Loucy (cell line): Measurements from ENCODE around the gene AJM1.

ENCODE experiments used
- H2AFZ ChIP-seq: fragments of 200-600 bp; sonication (generic); 2 replicates; pipeline ENCODE4 v1.6.0; 2016; ENCODE audit warnings: antibody characterized with exemption, mild to moderate bottlenecking, low read length, moderate library complexity
- H3F3A ChIP-seq: fragments of 200-600 bp; 2 replicates; pipeline ENCODE4 v1.6.0; 2016; ENCODE audit warnings: antibody characterized with exemption, low read depth, mild to moderate bottlenecking
- H3K27me3 ChIP-seq: fragments of 200-600 bp; sonication (generic); 2 replicates; pipeline ENCODE4 v1.6.1; 2014; ENCODE audit warnings: low read length, mild to moderate bottlenecking; ENCODE audit not compliant: insufficient read depth, poor library complexity, severe bottlenecking
- H3K36me3 ChIP-seq: fragments of 200-600 bp; sonication (generic); 2 replicates; pipeline ENCODE4 v1.6.1; 2016; ENCODE audit warnings: low read length; ENCODE audit not compliant: insufficient read depth
- H3K4me1 ChIP-seq: fragments of 200-600 bp; sonication (generic); 2 replicates; pipeline ENCODE4 v1.5.1; 2014; ENCODE audit warnings: low read length, mild to moderate bottlenecking; ENCODE audit not compliant: insufficient read depth, poor library complexity, severe bottlenecking
- H3K4me2 ChIP-seq: fragments of 200-600 bp; sonication (generic); 2 replicates; pipeline ENCODE4 v1.6.0; 2014; ENCODE audit warnings: antibody characterized with exemption, low read length, low read depth, mild to moderate bottlenecking; ENCODE audit not compliant: poor library complexity, severe bottlenecking
- H3K4me3 ChIP-seq: fragments of 200-600 bp; sonication (generic); 2 replicates; pipeline ENCODE4 v1.5.1; 2014; ENCODE audit warnings: low read length, mild to moderate bottlenecking, mixed read lengths; ENCODE audit not compliant: poor library complexity, severe bottlenecking
- H3K79me2 ChIP-seq: fragments of 200-600 bp; sonication (generic); 2 replicates; pipeline ENCODE4 v1.6.1; 2014; ENCODE audit warnings: low read length; ENCODE audit not compliant: insufficient read depth
- H3K9ac ChIP-seq: fragments of 200-600 bp; sonication (generic); 2 replicates; pipeline ENCODE4 v1.6.0; 2014; ENCODE audit warnings: mild to moderate bottlenecking, low read depth, low read length, moderate library complexity; ENCODE audit not compliant: poor library complexity, severe bottlenecking
- H3K9me2 ChIP-seq: fragments of 200-600 bp; sonication (generic); replicated peaks from 2 replicates; pipeline ENCODE4 v1.6.1; 2016; ENCODE audit warnings: low read depth, low read length, mixed read lengths
- H3K9me3 ChIP-seq: fragments of 200-600 bp; sonication (generic); 2 replicates; pipeline ENCODE4 v1.6.1; 2014; ENCODE audit warnings: mild to moderate bottlenecking, antibody characterized with exemption, low read length, low read depth; ENCODE audit not compliant: insufficient read depth
- H4K20me1 ChIP-seq: fragments of 200-600 bp; sonication (generic); 2 replicates; pipeline ENCODE4 v1.6.0; 2014; ENCODE audit warnings: antibody characterized with exemption, low read length, mild to moderate bottlenecking; ENCODE audit not compliant: insufficient read depth, poor library complexity, severe bottlenecking
- EZH2phosphoT487 ChIP-seq: fragments of 200-600 bp; IDR thresholded peaks from 2 replicates; pipeline ENCODE4 v1.6.1; 2018; ENCODE audit warnings: antibody characterized with exemption, mild to moderate bottlenecking, moderate library complexity, borderline replicate concordance
- TF ChIP-seq, protein P1 (sequence below): fragments of 200-600 bp; sonication (generic); conservative IDR thresholded peaks from 2 replicates; pipeline ENCODE4 v1.5.1; 2014; ENCODE audit warnings: mild to moderate bottlenecking, antibody characterized with exemption, low read length

Gene AJM1

DNA sequence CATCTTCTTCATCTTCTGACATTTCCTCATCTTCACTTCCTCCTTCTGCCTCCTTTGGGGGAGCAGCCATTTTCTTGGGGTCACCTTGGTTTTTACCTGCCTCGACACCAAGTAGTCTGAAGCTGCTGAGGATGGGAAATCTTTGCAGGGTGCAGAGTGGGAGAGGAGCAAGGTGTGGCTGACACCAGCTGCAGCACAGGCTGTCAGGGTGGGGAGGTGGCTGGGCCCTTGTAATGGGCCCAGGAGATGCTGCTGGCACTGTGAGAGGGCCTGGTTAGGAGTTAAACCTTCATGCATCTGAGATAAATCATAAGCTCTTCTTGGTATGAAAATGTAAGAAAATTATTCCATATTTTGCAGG is 26.9 kb upstream of the AJM1 start:
- Histone ChIP-seq H3K9me3 (no peaks in the 10 kb centered on the region), H4K20me1 (peaks cover 12% of the 10 kb centered on the region), H3K4me2 (no peak overlapping the region), H3K4me1 (peaks cover 23% of the 10 kb centered on the region), H3K9ac (no peak overlapping the region), H3K4me3 (no peak overlapping the region), H3K79me2 (peaks cover 40% of the 10 kb centered on the region), H2AFZ (no peak overlapping the region), H3K27me3 (no peaks in the 10 kb centered on the region), H3K36me3 (no peaks in the 10 kb centered on the region), H3F3A (no peaks in the 10 kb centered on the region), H3K9me2 (no peaks in the 10 kb centered on the region)
- TF ChIP-seq, protein P1, sequence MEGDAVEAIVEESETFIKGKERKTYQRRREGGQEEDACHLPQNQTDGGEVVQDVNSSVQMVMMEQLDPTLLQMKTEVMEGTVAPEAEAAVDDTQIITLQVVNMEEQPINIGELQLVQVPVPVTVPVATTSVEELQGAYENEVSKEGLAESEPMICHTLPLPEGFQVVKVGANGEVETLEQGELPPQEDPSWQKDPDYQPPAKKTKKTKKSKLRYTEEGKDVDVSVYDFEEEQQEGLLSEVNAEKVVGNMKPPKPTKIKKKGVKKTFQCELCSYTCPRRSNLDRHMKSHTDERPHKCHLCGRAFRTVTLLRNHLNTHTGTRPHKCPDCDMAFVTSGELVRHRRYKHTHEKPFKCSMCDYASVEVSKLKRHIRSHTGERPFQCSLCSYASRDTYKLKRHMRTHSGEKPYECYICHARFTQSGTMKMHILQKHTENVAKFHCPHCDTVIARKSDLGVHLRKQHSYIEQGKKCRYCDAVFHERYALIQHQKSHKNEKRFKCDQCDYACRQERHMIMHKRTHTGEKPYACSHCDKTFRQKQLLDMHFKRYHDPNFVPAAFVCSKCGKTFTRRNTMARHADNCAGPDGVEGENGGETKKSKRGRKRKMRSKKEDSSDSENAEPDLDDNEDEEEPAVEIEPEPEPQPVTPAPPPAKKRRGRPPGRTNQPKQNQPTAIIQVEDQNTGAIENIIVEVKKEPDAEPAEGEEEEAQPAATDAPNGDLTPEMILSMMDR = no peak
- no peak for TF ChIP-seq EZH2phosphoT487

DNA sequence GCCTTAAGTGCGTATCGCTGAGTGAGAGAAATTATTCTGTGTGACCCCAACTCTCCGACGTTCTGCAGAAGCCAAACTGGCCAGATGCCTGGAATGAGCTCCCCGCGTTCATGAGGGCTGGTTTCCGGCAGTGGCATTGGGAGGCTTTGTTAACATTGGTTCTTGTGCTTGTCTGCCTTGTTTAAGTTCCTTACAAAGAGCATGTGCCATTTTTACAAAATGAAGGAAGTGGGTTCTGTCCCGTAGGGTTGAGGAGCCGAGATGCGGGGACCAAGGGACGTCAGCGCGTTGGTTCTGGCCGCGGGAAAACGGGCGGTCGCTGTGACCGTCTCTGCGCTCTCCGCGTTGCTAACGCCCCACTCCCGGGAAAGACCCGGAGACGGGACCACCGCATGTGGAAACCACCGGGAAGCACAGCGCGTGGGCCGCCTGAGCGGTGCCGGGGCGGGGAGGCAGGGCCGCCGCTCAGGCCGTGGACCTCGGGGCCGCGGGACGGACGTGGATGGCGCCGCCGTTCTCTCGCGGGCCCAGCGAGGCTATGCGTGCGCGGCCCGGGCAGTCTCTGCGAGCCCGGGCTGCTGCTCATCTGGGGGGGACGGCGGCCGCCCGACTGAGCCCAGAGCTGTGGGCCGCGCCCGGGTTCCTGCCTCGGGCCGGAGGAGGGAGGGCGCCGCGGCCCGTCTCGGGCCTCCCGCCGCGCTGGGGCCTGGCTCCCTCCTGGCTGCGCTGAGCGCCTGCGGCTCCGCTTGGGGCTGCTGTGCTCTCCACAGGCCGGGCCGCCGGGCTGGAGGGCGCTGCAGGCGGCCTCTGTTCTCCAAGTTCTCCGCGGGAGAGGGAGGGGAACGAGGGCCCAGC is 21.1 kb upstream of the AJM1 start:
- Histone ChIP-seq H3K27me3 (no peaks in the 10 kb centered on the region), H3F3A (no peaks in the 10 kb centered on the region), H3K4me3 (no peak overlapping the region), H3K9me2 (no peaks in the 10 kb centered on the region), H3K4me1 (no peaks in the 10 kb centered on the region), H2AFZ (no peak overlapping the region), H3K4me2 (no peak overlapping the region), H4K20me1 (no peaks in the 10 kb centered on the region), H3K9ac (no peak overlapping the region), H3K79me2 (peaks cover 8% of the 10 kb centered on the region; the same call in 1 of the 2 replicates), H3K36me3 (peaks cover 16% of the 10 kb centered on the region; the same call in 1 of the 2 replicates), H3K9me3 (no peaks in the 10 kb centered on the region)
- TF ChIP-seq, protein P1 = no peak
- TF ChIP-seq EZH2phosphoT487 = no peak

DNA sequence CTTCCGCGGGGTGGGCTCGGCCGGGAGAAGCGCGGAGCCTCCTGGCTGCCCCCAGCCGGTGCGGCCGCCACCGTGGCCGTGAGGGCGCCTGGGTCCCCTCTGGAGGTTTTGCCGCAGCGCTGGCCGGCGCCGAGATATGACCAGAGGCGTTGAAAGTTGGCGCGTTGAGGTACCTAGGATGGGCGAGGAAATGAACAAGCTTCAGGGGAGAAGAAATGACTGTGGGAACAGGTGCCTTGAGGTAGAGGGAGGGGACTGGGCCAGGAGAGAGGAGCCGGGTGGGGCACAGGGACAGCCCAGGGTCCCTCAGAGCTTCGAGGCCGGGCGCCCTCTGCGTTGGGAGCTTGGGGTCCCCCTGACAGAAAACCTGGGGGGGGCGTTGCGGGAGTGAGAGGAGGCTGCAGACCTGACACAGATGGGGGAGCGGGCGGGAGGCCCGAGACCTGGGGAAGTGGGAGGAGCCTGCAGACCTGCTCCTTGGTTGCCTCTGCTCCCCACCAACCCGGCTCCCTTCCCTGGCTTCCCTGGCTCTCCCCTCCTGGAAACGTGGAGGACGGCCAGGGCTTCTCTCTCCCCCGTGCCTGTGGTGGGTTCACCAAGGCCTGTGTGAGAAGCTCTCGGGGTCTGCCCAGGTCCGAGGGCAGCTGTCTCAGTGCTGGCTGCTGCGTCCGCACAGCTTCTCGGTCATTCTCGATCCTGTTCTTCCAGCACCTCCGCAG is 20.3 kb upstream of the AJM1 start:
- H3K9ac ChIP-seq = no peak overlapping the region
- H3K36me3 ChIP-seq = peaks cover 18% of the 10 kb centered on the region; the same call in 1 of the 2 replicates
- no peak overlapping the region for H3K4me3 ChIP-seq
- H4K20me1 ChIP-seq = no peaks in the 10 kb centered on the region
- no peaks in the 10 kb centered on the region for H3K9me2 ChIP-seq
- H3F3A ChIP-seq = no peaks in the 10 kb centered on the region
- no peaks in the 10 kb centered on the region for H3K4me1 ChIP-seq
- H3K79me2 ChIP-seq = peaks cover 5% of the 10 kb centered on the region; the same call in 1 of the 2 replicates
- H3K27me3 ChIP-seq = no peaks in the 10 kb centered on the region
- TF ChIP-seq, protein P1 = no peak
- no peak for TF ChIP-seq EZH2phosphoT487
- no peak overlapping the region for H2AFZ ChIP-seq
- no peak overlapping the region for H3K4me2 ChIP-seq
- no peaks in the 10 kb centered on the region for H3K9me3 ChIP-seq
